GM18498 (cell line): ENCODE data around the gene ITSN1.
"Not testable (repeated sequence)": the region's sequence is repeated elsewhere in the genome, so short reads cannot be mapped to it uniquely, and the experiment has no call there.

Experiments
- ATAC-seq: cut with Tn5 transposase; IDR thresholded peaks from one replicate; pipeline ENCODE4 v1.9.1; 2021; ENCODE audit warnings: mild to moderate bottlenecking, moderate library complexity; ENCODE audit not compliant: unreplicated experiment

The ITSN1 gene

GRCh38 chr21:33856893-33857527 is 214.7 kb downstream of the ITSN1 start:
- ATAC-seq, result no peak

GRCh38 chr21:33857846-33858666 is 215.8 kb downstream of the ITSN1 start:
- ATAC-seq, result no peak

GRCh38 chr21:33858667-33859372 is 216.5 kb downstream of the ITSN1 start:
- ATAC-seq, result no peak

- no peak for ATAC-seq
Measured at GRCh38 chr21:33859373-33860102, 217.2 kb downstream of the ITSN1 start.

GRCh38 chr21:33860332-33860879 is 218.1 kb downstream of the ITSN1 start:
- no peak for ATAC-seq

GRCh38 chr21:33861125-33861524 is 218.8 kb downstream of the ITSN1 start:
- ATAC-seq, result no peak

GRCh38 chr21:33863191-33863590 is 220.9 kb downstream of the ITSN1 start:
- ATAC-seq, result not testable (repeated sequence)

- no peak for ATAC-seq
Measured at GRCh38 chr21:33864150-33864549, 221.8 kb downstream of the ITSN1 start.

- ATAC-seq, result no peak
Measured at GRCh38 chr21:33865176-33865575, 222.9 kb downstream of the ITSN1 start.

- ATAC-seq, result no peak
Measured at GRCh38 chr21:33865996-33866575, 223.8 kb downstream of the ITSN1 start.

GRCh38 chr21:33866826-33867225 is 224.5 kb downstream of the ITSN1 start:
- ATAC-seq, result no peak

- not testable (repeated sequence) for ATAC-seq
Measured at GRCh38 chr21:33867868-33868267, 225.6 kb downstream of the ITSN1 start.

- no peak for ATAC-seq
Measured at GRCh38 chr21:33869873-33870272, 227.6 kb downstream of the ITSN1 start.

GRCh38 chr21:33870768-33871167 is 228.5 kb downstream of the ITSN1 start:
- no peak for ATAC-seq

- ATAC-seq, result no peak
Measured at GRCh38 chr21:33871171-33871570, 228.9 kb downstream of the ITSN1 start.

- ATAC-seq, result no peak
Measured at GRCh38 chr21:33872881-33873515, 230.7 kb downstream of the ITSN1 start.

GRCh38 chr21:33874161-33874560 is 231.9 kb downstream of the ITSN1 start:
- no peak for ATAC-seq

- no peak for ATAC-seq
Measured at GRCh38 chr21:33875026-33875695, 232.9 kb downstream of the ITSN1 start.

GRCh38 chr21:33878824-33879223 is 236.5 kb downstream of the ITSN1 start:
- no peak for ATAC-seq
